HL-60 (cell line): ENCODE measurements around the gene PRAMEF14.
"Not testable (repeated sequence)": the region's sequence is repeated elsewhere in the genome, so short reads cannot be mapped to it uniquely, and the experiment has no call there.

Experiments used
- GABPA ChIP-seq: IDR thresholded peaks from 2 replicates; pipeline ENCODE4 v1.6.1; 2012; ENCODE audit warnings: low read depth
- POLR2AphosphoS5 ChIP-seq: IDR thresholded peaks from 2 replicates; pipeline ENCODE4 v1.6.1; 2012; ENCODE audit warnings: low read depth
- REST ChIP-seq: IDR thresholded peaks from 2 replicates; pipeline ENCODE4 v1.6.1; 2012; ENCODE audit warnings: low read depth; ENCODE audit not compliant: insufficient replicate concordance
- TF ChIP-seq, protein P1 (sequence below): IDR thresholded peaks from one replicate; pipeline ENCODE4 v1.5.1; 2011; ENCODE audit warnings: low read length, control low read depth, inconsistent platforms; ENCODE audit not compliant: insufficient read depth

- TF ChIP-seq, protein P1, sequence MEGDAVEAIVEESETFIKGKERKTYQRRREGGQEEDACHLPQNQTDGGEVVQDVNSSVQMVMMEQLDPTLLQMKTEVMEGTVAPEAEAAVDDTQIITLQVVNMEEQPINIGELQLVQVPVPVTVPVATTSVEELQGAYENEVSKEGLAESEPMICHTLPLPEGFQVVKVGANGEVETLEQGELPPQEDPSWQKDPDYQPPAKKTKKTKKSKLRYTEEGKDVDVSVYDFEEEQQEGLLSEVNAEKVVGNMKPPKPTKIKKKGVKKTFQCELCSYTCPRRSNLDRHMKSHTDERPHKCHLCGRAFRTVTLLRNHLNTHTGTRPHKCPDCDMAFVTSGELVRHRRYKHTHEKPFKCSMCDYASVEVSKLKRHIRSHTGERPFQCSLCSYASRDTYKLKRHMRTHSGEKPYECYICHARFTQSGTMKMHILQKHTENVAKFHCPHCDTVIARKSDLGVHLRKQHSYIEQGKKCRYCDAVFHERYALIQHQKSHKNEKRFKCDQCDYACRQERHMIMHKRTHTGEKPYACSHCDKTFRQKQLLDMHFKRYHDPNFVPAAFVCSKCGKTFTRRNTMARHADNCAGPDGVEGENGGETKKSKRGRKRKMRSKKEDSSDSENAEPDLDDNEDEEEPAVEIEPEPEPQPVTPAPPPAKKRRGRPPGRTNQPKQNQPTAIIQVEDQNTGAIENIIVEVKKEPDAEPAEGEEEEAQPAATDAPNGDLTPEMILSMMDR: not testable (repeated sequence)
- not testable (repeated sequence) for TF ChIP-seq REST, POLR2AphosphoS5, GABPA
Observed at GRCh38 chr1:13394761-13395160, 47.8 kb upstream of the PRAMEF14 start.
